ENCODE data around the gene NNMT. TPM values are rescaled to one million over a fixed set of nuclear protein-coding genes. Genes with fewer than 3 reads are reported as not detected.

Gene NNMT
- total RNA-seq, 1 experiment from 2014 or later, result not detected

GRCh38 chr11:114301088-114301487, 4.9 kb downstream of the NNMT start (continued):
- TF ChIP-seq TCF7L2 (IDR thresholded peaks at IDR 0.05; ENCODE audit: borderline replicate concordance, extremely low read depth, insufficient read depth, insufficient read length) (no peak), SRF (IDR thresholded peaks at IDR 0.05; ENCODE audit: low read depth) (no peak), YY1 (IDR thresholded peaks at IDR 0.05; ENCODE audit: extremely low read depth, insufficient replicate concordance, low read depth, low read length) (no peak), CEBPB (IDR thresholded peaks at IDR 0.05; ENCODE audit: low read depth) (no peak), FOSL1 (IDR thresholded peaks at IDR 0.05; ENCODE audit: low read depth) (no peak), ELF1 (IDR thresholded peaks at IDR 0.05; ENCODE audit: borderline replicate concordance, low read depth) (no peak), CBX3 (IDR thresholded peaks at IDR 0.05; ENCODE audit: low read depth) (no peak), SP1 (IDR thresholded peaks at IDR 0.05; ENCODE audit: low read depth) (no peak)
- TF ChIP-seq, protein P1, sequence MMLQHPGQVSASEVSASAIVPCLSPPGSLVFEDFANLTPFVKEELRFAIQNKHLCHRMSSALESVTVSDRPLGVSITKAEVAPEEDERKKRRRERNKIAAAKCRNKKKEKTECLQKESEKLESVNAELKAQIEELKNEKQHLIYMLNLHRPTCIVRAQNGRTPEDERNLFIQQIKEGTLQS (IDR thresholded peaks at IDR 0.05), result no peak

DNA sequence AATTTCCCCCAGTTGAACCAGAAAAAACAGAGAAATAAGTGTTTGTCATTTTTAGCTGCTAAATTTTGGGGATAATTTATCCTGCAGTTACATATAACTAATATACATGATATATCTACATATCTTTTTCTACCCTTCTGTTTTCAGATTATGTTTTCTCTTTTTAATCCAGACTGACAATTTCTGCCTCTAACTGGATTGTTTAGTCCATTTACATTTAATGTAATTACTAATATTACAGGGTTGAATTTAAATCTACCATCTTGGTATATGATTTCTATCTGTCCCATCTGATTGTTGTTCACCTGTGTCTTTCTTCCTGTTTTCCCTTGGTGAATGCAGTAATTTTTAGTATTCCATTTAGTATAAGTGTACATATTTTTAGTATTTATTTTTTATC, 5.7 kb downstream of the NNMT start:
- no peak overlapping the region for H3K27ac ChIP-seq (ENCODE audit: low read depth, low read length)
- ChIA-PET CTCF (no interaction called here), POLR2A (no interaction called here), RAD21 (ENCODE audit: low non-redundant PET in 1 of 2, low total read pairs in 2 of 2, uncharacterized antibody in 2 of 2, unreplicated experiment in 2 of 2) (no interaction called here)
- H3K4me3 ChIP-seq (replicated peaks in 1 of 2; ENCODE audit: low read depth in 1 of 2, low read length in 2 of 2), result no peak overlapping the region
- H4K20me1 ChIP-seq (ENCODE audit: insufficient read depth), result no peaks in the 10 kb centered on the region
- H2AFZ ChIP-seq (ENCODE audit: low read depth, low read length, poor library complexity, severe bottlenecking), result no peak overlapping the region
- H3K79me2 ChIP-seq (ENCODE audit: insufficient read depth, low read length), result no peaks in the 10 kb centered on the region
- 0 out of 2 replicates have a peak, but pooled peaks cover 3% of the 10 kb centered on the region for H3K27me3 ChIP-seq (ENCODE audit: insufficient read depth, low read length)
- H3K4me2 ChIP-seq (ENCODE audit: low read length), result no peak overlapping the region
- no peak overlapping the region for H3K9ac ChIP-seq (ENCODE audit: low read length)
- no peaks in the 10 kb centered on the region for H3K9me2 ChIP-seq (ENCODE audit: insufficient read depth)
- no peak for DNase-seq (ENCODE audit: low read depth, low spot score)
- no peaks in the 10 kb centered on the region for H3K36me3 ChIP-seq (ENCODE audit: control insufficient read depth in 1 of 2, insufficient read depth in 2 of 2, low read length in 2 of 2)
- no peaks in the 10 kb centered on the region for H3K9me3 ChIP-seq (ENCODE audit: control insufficient read depth in 1 of 2, insufficient read depth in 1 of 2, low read depth in 1 of 2, low read length in 2 of 2)
- no peaks in the 10 kb centered on the region for H3K4me1 ChIP-seq (ENCODE audit: control insufficient read depth in 1 of 2, insufficient read depth in 2 of 2, low read length in 2 of 2)
- no TSS peak for BruUV-seq (replicated peaks)
- no peak for ATAC-seq
- intact Hi-C loops (cut with micrococcal nuclease), result no loop called here
- TF ChIP-seq CTCF (IDR thresholded peaks at IDR 0.05 in 2 of 3, conservative IDR thresholded peaks at IDR 0.05 in 1 of 3; ENCODE audit: borderline replicate concordance in 1 of 3, insufficient read depth in 1 of 3, low read depth in 2 of 3, low read length in 2 of 3), result no peak
- TF ChIP-seq EGR1 (IDR thresholded peaks at IDR 0.05; ENCODE audit: low read depth), result no peak
- TF ChIP-seq EZH2 (IDR thresholded peaks at IDR 0.05), result no peak
- TF ChIP-seq ELF1 (IDR thresholded peaks at IDR 0.05; ENCODE audit: borderline replicate concordance, low read depth), result no peak
- no peak for TF ChIP-seq SIN3A (IDR thresholded peaks at IDR 0.05; ENCODE audit: low read depth)
- TF ChIP-seq, protein P2, sequence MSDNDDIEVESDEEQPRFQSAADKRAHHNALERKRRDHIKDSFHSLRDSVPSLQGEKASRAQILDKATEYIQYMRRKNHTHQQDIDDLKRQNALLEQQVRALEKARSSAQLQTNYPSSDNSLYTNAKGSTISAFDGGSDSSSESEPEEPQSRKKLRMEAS (IDR thresholded peaks at IDR 0.05), result no peak
- no peak for TF ChIP-seq RAD21 (IDR thresholded peaks at IDR 0.05; ENCODE audit: low read depth)
- TF ChIP-seq, protein P1 (IDR thresholded peaks at IDR 0.05), result no peak
- no peak for TF ChIP-seq CBX3 (IDR thresholded peaks at IDR 0.05; ENCODE audit: low read depth)
- TF ChIP-seq, protein P3, sequence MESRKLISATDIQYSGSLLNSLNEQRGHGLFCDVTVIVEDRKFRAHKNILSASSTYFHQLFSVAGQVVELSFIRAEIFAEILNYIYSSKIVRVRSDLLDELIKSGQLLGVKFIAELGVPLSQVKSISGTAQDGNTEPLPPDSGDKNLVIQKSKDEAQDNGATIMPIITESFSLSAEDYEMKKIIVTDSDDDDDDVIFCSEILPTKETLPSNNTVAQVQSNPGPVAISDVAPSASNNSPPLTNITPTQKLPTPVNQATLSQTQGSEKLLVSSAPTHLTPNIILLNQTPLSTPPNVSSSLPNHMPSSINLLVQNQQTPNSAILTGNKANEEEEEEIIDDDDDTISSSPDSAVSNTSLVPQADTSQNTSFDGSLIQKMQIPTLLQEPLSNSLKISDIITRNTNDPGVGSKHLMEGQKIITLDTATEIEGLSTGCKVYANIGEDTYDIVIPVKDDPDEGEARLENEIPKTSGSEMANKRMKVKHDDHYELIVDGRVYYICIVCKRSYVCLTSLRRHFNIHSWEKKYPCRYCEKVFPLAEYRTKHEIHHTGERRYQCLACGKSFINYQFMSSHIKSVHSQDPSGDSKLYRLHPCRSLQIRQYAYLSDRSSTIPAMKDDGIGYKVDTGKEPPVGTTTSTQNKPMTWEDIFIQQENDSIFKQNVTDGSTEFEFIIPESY (IDR thresholded peaks at IDR 0.05; ENCODE audit: extremely low read depth, insufficient replicate concordance, low read length), result no peak
- TF ChIP-seq POLR2AphosphoS5 (IDR thresholded peaks at IDR 0.05; ENCODE audit: low read depth, low read length), result no peak
- TF ChIP-seq SP1 (IDR thresholded peaks at IDR 0.05; ENCODE audit: low read depth), result no peak
- TF ChIP-seq CEBPB (IDR thresholded peaks at IDR 0.05; ENCODE audit: low read depth), result no peak
- TF ChIP-seq YY1 (IDR thresholded peaks at IDR 0.05; ENCODE audit: extremely low read depth, insufficient replicate concordance, low read depth, low read length), result no peak

Data from HCT116 (cell line).